ENCODE results near the gene IQGAP3.

- TF ChIP-seq CTCF (IDR thresholded peaks at IDR 0.05; ENCODE audit: low read depth, low read length, missing input control) (no peak), GABPA (IDR thresholded peaks at IDR 0.05 in 1 of 2, conservative IDR thresholded peaks at IDR 0.05 in 1 of 2) (no peak), TAF1 (conservative IDR thresholded peaks at IDR 0.05) (no peak), RAD21 (IDR thresholded peaks at IDR 0.05) (no peak), RXRA (IDR thresholded peaks at IDR 0.05) (no peak), NR2F2 (IDR thresholded peaks at IDR 0.05) (no peak), JUND (IDR thresholded peaks at IDR 0.05) (no peak), EGR1 (IDR thresholded peaks at IDR 0.05; ENCODE audit: low read depth in 2 of 2) (no peak), HNF4A (conservative IDR thresholded peaks at IDR 0.05) (no peak), MAX (IDR thresholded peaks at IDR 0.05) (no peak), HNF4G (IDR thresholded peaks at IDR 0.05) (no peak)
Observed at GRCh38 chr1:156508205-156508954, 64.0 kb downstream of the IQGAP3 start.

Data from liver (tissue), 3 donors.